Medulla oblongata (tissue), 1 donor: ENCODE data around the gene DYTN.
A peak's percentile ranks its signal among the peaks of the same experiment; 100 is the strongest.

Experiments used
- DNase-seq: peaks from one replicate; pipeline ENCODE4 v3.0.0-alpha.2; 2015; ENCODE audit errors: extremely low spot score

The DYTN gene

DNA sequence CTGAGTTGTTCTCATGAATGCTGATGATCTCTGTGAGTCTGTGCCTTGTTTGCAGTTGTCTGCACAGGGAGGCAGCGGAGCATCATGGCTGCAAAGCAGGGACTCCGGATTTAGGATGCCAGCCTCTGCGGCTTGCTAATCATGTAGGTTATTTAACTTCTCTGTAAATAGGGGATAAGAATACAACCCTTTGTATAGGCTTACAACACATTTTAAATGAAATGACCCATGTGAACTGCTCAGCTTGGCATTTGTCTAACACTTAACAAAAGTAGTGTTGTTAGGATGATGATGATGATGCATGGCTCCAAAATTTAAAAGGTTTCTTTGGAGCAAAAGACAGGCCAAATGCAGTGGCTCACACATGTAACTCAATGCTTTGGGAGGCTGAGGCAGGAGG, 19.4 kb downstream of the DYTN start:
- DNase-seq = no peak

DNA sequence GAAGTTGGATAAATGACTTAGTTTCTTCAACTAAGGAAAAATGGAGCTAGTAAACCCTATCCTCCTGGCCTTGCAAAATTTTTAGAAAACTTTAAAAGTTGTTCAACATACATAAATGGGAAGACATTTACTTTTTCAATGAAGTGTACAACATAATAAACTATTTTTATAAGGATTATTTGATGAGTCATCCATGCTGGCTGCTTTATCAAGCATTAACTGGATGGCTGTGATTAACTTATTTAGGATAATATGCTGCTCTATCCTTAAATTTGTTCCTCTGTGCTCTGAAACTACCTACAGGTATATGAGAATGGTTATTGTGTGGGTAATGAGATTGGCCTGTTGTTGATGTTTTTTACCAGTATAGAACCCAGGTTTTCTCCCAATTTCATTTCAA, 21.3 kb downstream of the DYTN start:
- no peak for DNase-seq

DNA sequence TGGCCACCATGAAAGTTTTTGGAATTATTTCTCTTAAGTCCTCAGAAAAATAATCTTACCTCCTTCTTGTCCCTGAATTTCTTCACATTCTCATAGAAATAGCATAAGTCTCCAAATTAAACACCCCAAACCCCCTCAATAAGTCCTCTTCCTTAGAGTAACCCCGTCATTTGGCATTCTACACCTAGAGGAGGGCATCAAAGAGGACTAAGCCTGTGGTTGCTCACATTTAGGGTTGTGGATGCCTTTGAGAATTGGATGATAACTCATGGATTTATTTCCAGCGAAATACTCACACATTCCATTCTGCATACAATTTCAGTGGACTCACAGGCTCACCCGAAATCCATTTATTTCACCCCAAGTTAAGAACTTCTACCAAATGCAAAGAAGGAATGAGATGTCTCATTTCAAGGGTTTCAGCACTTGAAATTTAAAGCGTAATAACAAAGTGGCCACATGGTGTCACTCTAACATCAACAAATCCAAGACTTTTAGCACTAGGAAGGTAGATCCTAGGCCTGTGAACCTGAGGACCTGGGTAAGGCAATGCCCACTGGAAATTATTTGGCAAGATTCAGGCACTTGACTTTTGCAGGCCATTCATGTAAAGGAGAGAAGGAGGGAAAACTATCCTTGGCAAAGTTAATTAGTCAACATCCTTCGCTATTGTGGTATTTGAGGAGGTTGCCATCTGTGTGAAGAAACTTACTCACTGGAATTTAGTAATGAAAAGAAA, 24.6 kb downstream of the DYTN start:
- peak; percentile 79 for DNase-seq

DNA sequence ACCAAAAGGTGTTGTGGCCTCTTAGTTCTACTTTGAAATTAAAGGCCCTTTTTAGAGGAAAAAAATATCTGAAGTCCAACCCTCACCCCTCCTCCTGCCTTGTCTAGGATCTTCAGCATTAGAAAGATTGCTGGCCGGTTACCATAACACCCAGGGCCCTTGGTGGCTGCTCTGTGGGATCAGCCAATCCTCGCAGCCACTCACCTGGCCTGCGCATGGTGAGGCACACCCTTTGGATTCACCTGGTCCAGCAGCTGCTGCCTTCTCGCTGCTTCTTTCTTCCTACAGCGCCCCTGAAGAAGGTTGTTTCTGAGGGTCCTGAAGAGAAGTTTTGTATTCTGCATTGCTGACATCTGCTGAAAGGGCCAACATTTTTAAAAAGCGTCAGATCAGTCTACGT, 25.2 kb downstream of the DYTN start:
- DNase-seq = no peak

DNA sequence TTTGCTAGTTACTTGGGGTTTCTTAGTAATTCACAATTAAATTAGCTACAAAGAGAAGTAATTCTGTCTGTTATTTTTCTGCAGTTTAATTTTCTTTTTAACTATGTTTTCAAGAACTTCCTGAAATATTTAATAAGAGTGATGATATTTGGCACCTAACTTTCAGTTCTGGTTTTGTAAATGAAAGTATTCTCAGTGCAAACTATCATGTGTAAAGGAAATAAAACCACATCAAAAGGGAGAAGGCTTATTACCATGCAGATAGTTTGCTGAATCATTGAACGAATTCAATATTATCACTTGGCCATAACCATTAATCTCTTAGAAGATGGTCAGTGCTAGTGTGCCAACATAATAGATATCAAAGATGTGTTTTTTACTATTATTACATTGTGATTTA, 29.2 kb downstream of the DYTN start:
- DNase-seq = no peak

DNA sequence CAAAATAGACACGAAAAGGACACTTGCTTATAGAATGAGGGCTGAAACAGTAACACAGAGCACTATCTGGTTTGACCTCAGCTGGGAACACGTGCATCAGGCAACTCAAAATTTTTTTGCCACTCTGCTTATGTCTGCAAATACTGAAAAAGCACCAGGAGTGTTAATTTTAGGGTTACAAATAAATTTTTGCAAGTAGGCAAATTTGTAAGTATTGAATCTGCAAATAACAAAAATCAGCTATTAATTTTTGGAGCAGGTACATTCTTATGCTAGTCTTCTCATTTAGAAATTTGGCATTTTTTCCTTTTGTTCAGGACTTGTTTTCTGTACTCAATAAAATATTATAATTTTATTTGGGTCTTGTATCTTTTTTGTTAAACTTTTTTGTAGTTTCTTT, 29.7 kb downstream of the DYTN start:
- no peak for DNase-seq

DNA sequence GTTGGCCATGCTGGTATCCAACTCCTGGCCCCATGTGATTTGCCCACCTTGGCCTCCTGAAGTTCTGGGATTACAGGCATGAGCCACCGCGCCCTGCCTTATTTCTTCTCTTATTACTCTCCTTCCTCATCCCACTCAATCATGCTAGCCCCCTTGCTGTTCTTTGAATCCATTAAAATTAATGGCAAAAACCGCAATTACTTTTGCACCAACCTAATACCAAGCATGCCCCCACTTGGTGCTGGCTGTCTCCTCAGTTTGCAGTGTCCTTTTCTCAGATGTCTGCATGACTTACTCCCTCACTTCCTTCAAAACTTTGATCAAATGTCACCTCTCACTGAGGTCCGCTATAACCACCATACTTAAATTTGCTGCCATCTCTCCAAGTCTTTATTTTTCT, 34.6 kb downstream of the DYTN start:
- no peak for DNase-seq

DNA sequence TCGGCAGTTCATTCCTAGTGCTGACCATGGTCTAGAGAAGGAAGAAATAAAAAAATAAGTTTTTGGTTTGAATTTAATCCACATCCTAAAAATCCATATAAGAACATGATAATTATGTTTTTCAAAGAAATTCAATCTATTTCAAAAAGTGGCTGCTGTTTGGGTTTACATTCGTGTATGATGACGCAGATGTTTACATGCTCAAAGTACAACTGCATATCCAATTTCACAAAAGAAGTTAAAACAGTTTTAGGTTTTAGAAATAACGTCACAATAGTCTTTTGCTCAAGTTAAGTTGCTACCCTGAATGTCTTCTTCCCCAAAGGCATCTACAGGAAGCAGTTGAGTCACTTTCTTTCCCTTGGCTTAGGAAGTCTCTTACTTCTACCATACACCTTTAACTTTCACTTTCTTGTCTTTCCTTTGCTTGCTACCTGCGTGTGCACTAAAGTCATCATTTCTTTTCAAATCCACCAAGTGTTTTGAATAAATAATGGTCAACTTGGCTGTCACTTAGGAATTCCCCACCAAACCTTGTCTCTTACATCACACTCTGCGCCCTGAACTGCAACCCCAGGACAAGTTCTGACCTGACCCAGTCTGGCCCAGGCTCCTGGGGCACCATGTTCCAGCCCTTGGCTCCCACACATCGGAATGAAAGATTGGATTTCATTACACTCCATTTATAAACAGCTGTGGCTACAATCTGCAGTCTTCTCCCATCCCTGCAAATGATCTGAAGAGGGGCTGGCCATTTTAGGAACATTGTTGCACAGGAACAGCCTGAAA, 47.5 kb downstream of the DYTN start:
- DNase-seq = no peak

DNA sequence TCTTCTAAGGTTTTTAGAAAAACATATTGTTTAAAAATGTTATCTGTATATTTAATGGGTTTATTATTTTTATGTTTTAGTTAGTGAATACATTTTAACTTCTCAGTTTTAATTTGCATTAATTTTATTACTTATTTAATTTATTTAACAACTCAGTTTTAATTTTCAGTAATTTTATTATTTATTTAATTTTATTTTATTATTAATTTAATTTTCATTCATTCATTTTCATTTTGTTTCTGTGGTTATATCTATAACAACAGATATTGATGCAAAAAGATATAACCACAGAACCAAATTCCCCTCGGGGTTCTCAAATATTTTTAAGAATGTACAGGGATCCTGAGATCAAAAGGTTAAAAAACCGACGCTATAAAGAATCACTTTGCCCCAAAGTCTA, 52.9 kb downstream of the DYTN start:
- DNase-seq = no peak

DNA sequence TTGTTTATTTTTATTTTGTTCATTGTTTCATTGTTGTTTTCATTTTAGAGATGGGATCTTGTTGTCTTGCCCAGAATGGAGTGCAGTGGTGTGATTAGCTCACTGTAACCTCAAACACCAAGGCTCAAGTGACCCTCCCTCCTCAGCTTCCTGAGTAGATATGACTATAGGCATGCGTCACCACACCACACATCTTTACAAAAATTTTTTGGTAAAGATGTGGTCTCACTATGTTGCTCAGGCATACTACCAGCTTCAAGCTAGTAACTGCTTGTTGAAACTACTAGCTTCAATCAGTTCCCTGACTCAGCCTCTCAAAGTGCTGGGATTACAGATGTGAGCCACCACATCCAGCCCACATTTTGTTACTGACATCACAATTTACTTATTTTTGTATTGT, 61.1 kb downstream of the DYTN start:
- DNase-seq = no peak

DNA sequence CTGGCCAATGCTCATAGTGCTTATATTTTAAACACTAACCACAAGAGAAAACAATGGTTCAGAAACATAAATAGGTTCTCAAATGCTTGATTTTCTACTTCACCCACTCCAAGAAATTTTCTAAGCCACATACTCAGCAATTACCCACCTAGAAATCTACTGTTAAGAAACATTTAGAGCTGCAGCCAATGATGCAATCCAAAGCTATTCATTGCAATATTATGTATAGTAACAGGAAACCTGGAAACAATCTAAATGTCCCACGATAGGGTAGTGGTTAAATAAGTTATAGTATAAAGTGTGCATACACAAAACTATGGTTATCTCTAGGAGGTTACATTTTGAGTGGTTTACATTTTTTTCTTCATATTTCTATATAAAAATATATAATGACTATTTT, 70.2 kb downstream of the DYTN start:
- DNase-seq = no peak

DNA sequence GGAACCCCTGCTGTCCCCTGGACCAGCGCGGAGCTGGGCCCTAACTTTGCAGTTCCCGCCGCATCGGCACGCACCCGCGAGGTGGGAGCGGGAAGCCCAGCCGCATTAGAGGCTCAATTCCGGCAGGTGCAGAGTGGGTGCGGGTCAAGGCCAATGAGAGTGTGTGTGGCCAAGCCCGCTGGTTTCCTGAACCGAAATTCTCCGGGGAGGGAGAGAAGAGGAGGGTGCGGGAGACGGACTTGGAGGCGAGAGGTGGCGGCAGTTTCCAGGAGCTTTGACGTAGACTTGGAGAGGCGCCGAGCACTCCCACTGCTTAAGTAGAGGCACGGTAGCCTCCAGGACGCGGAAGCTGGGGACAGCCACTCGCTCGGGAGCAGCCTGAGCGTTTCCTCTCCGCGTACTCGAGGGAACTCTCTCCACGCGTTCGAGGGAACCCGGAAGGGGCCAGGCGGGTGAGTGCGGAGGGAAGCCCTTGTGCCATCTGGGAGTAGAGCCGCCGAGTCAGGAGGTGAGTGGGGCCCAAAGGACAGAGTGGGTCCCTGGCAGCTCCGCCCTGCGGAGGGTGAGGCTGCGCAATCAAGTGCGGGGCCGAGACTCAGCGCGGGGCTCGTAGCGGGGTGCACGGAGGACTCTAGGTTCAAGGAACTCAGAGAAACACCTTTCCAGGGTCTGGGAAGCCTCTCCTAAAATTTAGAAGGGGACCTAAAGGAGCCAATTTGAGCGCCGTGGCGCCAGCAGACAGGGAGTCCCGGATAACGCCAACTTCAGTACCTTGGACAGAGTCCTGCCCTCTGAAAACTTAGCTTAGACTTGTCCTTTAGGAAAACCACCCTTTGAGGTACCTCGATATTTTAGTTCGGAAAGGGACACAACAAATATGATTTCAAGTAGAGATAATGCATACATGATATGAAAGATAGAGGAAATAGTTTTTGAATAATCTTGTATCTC, 75.8 kb downstream of the DYTN start, which contains the start of gene FAM237A:
Gene FAM237A (plus strand): TSS at position 413 of the 951 bp plus-strand sequence. CDS start 1,750 bp downstream, outside the sequence.
- peak; percentile 36 for DNase-seq

DNA sequence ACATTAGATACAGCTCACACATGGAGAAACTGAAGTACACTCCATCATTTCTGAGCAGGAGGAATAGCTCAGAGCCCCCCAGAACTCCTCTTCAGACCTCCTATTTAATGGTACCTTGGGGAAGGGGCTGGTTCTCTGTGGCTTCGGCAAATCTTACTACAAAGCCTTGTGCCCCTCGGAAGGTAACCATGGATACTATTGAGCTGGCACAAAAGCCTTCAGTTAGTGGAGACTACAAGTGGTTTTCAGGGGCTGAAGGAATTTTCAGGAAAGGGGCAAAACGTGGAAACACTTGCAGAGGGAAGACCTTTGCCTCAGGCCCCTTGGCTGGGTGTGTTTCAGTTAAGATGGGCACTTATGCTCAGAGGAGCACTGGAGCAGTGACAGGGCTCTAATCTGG, 77.0 kb downstream of the DYTN start:
- no peak for DNase-seq

DNA sequence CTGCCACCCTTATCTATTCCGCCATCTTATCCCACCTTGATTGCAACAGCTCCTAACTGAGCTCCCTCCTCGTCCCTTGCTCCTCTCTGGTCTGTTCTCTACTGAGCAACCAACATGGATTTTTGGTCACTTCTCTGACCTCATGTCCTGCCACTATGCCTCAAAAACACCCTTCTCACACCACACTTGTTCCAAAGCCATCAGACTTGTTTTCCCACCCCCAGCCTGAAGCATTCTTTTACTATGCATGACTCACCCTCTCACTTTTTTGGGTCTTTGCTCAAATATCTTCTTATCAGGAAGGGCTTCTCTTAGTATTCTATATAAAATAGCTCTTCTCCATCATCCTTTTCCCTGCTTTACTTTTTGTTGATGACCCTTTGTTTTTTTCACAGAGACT, 78.6 kb downstream of the DYTN start:
- DNase-seq = no peak

DNA sequence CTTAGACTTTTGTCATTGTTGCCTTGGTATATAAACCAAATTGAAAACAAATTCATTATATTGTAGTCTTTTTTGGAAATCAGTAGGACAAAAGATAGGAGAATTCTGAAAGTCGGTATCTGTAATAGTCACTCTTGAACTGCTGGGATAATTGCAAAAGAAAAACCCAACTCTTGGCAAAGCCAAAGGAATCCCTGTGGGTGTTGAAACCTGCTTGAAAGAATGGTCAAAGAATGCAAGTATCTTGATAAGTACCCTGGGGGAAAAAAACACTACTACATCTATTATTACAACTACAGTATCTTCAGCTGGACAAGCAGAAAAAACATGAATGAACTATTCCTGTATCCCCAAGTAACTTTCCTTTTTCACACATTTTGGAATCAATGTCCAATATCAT, 83.2 kb downstream of the DYTN start:
- no peak for DNase-seq

DNA sequence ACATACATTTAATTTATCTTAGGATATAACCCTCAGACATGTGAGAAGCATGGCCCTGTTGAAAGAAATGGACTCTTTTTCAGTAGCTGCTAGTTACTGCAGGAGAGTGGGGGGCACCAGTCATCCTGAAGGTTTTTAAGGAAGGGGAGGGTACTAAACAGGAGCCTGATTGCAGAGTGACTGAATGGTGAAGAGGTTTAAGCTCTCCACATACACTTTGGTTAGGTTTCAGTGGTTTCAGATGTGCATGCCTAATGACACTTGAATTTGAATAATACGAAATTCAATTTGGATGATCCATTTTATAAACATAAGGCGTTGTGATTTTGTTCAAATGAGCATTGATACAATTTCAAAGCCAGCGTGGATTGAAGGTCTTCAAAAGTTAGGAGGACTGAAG, 86.9 kb downstream of the DYTN start:
- no peak for DNase-seq

DNA sequence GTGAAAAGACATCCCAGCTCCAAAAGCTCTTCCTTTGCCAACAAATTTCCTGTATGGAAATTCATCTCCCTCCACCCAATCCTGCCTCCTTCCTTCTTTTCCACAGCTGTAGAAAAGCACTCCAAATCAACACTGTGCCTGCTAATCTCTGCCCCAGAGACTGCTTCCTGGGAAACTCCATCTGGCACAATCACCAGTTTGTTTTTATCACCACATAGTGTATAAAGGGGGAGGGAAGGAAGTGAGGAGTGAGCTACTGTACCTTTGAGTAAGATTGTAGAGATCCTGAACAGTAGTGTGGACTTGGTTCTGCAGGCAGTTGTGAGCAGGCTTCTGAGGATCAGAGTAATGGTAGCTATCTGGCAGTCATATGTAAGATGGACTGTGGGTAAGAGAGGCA, 90.6 kb downstream of the DYTN start:
- no peak for DNase-seq

DNA sequence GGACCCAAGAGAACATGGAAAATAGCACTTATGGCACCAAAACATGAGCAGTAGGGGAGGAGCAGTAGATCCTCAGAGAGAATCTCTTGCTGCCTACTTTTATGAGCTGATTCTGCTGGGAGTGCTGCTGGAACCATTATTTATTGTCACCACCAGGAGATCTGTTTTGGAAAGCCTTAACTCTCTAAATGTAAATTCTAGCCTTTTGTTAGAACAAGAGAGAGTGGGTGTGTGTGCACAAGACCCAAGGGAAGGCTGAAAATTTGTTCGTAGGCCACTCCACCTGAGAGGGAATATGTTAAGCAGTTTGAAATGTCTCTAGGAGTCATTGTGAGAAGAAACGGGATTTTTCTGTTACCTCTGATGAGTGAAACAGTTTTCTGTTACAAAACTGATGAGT, 92.1 kb downstream of the DYTN start:
- DNase-seq = no peak

DNA sequence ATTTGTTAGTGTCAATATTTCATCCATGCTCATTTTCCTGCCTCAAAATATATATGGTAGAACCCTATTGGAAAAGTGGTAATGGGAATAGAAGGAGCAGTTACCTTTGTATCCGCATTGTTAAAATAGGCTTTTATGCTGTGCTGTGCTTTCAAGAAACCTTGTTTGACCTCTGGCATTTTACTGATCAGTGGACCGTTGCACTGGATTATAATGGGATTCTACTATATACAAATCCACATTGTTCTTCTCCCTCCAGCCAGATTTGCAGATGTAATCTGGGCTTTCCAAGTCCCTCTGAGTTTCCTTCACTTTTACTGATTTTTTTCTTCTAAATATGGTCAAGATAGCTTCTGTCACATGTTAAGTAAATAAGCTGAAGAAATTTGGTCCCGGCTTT, 99.2 kb downstream of the DYTN start:
- DNase-seq = no peak

DNA sequence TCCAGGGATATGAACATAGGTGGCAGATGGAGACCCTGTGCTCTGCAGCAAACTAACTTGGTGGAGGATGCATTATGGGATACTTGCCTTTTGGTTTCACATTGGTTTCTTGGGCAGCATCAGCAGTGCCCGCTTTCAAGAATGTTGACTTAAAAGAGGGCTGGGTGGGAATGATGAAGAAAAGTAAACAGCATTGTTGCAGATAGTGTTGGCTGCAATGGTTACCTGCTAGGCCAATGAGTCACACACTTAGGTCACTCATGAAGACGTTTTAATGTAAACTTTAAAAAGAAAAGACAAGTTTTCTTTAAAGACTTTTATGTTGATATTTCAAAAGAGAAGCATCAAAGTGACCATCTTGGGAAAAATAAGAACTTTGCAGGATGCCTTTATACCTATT, 102.0 kb downstream of the DYTN start:
- DNase-seq = no peak

DNA sequence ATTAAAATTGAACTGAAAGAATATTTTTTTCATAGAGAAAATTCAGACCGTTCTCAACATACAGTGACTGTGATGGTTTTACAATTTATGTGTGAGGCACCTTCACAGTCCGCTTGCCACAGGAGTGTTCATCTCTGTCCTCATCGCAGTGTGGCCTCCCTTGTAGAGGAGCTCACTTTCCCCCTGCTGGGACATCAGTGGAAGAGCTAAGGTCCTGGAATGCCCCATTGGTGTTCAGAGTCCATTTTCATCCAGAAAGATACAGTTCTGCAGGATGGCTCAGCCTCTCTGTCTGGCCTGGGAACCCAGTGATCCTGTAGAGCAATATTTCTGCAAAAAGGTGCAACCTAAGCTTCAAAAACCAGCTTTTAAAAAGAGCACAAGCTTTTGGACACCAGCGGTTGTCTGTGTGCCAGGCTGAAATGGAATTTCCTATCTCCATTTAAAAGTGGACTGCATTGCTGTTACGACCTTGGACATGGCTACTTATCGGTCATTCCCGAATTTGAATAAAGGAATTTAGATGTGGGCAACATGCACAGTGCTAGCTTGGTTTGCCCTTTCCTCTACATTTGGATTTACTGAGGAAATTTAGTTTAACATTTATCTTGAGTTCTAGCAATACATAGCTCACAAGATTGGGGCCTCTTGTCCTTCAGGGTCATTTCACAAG, 102.6 kb downstream of the DYTN start:
- no peak for DNase-seq

DNA sequence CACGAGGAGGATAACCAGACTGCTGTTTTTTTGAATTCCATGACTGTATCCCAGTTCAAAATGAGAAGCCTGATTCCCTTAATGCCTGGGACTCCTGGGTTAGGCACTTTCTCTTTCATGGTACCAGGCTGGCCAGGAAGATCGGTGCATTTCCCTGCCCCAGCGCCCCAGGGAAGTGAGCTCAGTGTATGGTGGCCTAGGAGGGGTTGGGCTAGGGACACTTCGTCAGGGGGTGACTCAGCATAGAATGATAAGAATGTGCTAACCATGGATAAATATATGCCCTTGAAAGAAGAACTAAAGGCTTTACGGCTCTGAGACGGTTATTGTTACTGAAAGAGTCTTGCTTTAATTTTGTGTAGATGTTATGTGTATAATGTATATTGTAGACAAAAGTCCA, 103.4 kb downstream of the DYTN start:
- no peak for DNase-seq
